ENCODE measurements around the gene SKI.

- no peak for TF ChIP-seq CTCF (IDR thresholded peaks at IDR 0.05)
- no peak for TF ChIP-seq EZH2 (IDR thresholded peaks at IDR 0.05; ENCODE audit: borderline replicate concordance, insufficient read depth, low read depth, low read length, poor library complexity, severe bottlenecking)
Observed at GRCh38 chr1:2340086-2340917, 112.2 kb downstream of the SKI start.

Data from B cell (primary cell).